HT1080 (cell line): ENCODE results near the gene ARL14EPL. TPM values are rescaled to one million over a fixed set of nuclear protein-coding genes. Genes with fewer than 3 reads are reported as not detected.
A peak's percentile ranks its signal among the peaks of the same experiment; 100 is the strongest.

Experiments
- DNase-seq: peaks from one replicate; pipeline ENCODE4 v3.0.0-alpha.2; 2015; ENCODE audit warnings: low read depth
- polyA plus RNA-seq, 2 experiments: library from polyadenylated mRNA; depleted of rRNA; stranded (reverse); fragments of >200 nt; gene quantifications; 2 replicates each; pipeline ENCODE4 v1.2.3, GENCODE V29; 2015
- total RNA-seq: library from RNA; depleted of rRNA; stranded (reverse); fragments of >200 nt; shearing (Covaris generic); gene quantifications from 2 replicates; pipeline ENCODE4 v1.2.3, GENCODE V29; 2014; rRNA removed

The ARL14EPL gene
- 0.17 TPM in 1 of 2 replicates, not detected in the other for total RNA-seq
- polyA plus RNA-seq (2015; cell fraction: cytosol; rRNA removed): 0.14 and 0.34 TPM in 2 replicates
- polyA plus RNA-seq (2015; cell fraction: nucleus; rRNA removed): 0.43 and 1.3 TPM in 2 replicates

DNA sequence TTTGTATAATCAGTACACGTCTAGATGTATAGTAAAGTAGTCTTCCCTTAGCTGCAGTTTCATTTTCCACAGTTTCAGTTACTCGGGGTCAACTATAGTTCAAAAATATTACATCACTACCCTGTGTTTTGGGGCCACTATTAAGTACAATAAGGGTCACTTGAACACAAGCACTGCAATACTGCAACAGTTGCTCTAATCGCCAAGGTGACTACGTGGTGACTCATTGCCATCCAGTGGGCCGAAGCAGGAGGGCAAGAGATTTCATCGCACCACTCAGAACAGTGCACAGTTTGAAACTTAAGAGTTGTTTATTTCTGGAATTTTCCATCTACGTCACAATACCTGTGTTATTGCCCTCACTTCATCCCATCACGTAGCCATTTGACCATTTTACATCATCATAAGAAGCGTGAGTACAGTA is at the start of gene ARL14EPL:
Gene ARL14EPL, plus strand, starts transcription at position 379 of the 424 bp plus-strand sequence. CDS start 18,994 bp downstream, outside the sequence.
- DNase-seq: peak; percentile 88

DNA sequence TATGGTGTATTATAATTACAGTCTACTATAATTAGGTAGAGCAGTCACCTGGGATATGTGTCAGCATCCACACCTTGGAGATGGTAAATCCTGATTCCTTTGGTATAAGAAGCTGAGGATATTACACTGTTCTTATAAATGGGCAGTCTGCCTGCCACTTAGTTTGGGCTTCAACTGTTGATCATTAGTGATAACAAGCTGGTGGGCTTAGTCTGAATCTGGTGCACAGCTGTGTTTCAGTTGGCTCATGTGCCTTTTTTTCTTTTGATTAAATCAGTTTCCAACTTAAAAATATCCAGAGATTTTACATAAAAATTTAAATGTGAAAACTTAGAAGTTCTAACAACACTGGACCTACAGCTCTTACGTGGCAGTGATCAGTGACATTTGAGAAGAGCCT is 48.8 kb upstream of the ARL14EPL start:
- no peak for DNase-seq

DNA sequence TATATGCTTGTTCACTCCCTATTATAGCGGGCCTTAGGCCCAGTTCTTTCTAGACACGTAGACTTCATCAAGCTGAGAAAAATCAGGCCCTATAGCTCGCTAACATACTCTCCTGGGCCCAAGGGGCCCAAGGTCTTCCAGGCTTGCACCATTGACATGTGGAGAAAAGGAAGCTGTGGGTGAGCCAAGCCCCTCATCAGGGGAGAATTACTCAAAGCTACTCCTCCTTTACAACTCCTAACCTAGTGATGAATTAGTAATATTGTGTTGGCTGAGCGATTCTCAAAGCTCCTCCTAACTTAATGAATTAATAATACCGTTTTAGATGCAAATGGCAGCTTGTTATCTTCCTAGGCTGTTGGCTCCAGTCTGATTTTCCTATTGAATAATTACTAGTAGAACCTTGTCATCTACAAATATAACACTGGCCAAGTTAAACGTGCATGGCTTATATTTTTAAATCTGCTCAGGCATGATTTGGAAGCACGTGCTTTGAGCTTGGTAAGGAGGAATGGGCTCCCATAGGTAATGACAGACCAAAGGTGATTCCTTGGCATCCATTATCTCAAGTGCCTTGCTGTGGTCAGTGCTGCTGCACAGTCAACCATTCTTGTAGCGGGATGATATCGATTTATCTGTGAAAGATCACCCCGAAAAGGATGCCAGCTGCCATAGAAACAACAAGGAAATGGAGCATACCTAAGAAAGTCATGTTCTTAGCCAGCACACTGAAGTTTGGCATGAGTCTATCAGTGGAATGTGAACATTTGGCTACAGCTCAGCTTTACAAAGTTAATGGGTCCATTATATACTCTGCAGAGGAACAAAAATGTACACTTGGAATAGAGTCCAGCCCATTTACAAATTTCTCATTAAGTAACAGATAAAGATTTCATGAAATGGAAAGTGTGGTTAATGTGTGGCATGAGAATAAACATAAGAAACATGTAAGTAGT is 46.2 kb upstream of the ARL14EPL start:
- DNase-seq: no peak

DNA sequence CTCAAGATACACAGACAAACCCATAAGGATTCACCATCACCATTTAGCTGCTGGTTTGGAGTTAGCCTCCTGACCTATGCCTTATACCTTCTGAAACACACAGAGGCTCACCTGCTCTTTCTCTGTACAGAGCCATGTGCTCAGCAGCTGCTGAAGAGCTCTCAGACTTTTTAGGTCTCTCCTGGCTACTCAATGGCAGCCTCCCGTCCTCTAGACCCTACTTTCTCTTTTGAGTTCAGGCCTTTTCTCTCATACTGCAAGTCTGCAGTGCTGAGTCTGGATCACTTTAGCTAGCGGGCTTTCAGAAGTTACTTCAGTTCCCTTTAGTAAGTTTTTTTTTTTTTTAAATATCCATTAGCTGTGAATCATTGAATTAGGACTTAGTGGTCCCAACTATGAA is 44.3 kb upstream of the ARL14EPL start:
- no peak for DNase-seq

DNA sequence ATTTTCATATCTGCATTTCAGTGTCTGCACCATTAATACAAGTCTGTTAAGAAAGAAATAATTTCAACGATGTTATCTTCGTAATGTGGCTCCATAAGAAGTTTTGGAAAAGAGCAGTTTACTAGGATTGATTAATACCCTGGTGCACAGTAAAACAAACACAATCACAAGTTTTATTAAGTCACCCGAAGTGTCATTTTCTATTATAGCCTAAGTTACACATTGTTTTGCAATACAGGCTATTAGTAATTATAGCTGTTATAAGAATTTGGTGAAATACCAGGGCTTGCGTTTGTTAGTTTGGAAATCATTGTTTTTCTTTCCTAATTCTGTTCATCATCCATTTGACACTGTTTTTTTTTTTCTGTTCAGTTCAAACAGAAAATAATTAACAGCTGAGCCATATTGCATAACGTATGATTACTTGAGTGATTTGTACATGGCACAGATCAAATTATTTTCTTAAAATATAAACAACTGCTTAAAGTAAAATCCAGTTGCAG is 39.4 kb upstream of the ARL14EPL start:
- DNase-seq: no peak

DNA sequence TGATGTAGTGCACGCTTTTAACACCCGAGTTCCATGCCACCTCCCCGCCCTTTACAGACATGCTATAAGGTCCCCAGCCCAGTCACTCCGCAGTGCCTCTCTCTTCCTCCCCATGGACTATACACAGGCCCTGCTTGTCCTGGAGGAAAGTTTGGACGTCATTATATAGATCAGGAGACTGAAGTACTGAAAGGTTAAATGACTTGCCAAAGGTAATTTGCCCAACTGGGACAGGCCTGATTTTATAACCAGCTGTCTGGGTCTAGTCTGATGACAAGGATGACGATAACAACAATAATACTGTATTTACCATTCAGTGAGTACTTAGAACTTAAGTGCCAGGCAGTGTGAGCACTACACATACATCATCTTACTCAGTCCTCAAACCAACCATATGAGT is 36.9 kb upstream of the ARL14EPL start:
- no peak for DNase-seq

DNA sequence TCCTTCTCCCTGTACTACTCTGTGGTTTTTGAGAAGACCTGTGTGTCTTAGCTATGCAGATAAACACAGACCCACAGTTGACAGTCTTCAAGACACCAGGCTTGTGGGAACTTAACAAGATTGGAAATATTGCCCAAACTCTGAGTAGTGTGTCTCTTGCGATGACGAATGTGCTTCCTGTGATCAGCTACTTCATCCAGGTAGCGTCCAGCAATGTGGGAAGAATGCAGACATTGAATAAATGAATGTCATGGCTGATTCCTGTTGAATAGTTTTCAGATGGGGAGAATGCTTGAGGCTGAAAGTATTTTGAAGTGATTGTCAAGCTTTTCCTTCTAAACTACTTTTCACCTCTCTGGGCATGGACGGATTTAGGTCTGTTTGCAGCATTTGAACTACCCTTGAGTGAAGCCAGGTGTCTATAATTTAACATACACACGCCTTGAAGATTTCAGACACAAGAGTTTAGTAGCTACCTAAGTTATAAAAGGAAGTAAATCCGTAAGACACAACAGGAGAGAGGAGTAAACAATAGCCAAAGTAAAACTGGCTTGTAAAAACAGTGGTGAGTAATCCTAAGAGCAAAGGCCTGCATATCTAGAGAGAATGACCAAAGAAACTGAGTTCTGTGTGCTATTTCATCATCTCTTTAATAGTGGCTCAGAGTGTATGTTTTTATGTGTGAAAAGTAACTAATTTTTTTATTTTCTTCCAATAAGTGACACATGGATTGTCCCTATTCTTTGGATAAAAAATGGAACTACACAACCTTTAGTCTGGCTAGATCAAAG is 30.0 kb upstream of the ARL14EPL start:
- DNase-seq: no peak

DNA sequence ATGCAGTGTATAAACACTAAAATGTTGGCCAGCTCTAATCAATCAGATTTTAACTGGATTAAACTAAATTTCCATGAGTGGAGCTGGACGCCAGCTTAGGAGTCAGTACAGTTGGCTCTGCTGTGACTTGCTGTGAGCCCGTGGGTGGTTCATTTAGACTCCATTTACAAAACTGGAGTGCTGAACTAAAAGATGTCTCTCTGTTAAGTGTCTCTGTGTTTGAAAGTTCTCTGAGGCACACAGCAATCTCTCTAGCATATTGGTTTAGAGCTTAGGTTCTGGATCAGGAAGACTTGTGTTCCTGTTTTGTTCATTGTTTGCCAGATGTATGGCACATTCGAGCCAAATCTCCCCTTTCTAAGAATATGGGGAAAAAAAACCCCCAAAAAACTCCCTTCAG is 28.0 kb upstream of the ARL14EPL start:
- no peak for DNase-seq

DNA sequence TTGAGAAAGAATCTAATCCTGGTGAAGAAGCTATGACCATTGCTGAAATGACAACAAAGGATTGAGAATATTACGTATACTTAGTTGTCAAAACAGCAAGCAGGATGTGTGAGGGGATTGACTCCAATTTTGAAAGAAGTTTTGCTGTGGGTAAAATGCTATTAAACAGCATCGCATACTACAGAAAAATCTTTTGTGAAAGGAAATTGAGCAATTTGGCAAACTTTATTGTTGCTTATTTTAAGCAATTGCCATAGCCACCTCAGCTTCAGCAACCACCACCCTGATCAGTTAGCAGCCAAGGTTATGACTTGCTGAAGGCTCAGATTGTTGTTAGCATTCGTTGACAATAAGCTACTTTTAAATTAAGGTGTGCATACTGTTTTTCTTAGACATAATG is 22.5 kb upstream of the ARL14EPL start:
- DNase-seq: no peak

DNA sequence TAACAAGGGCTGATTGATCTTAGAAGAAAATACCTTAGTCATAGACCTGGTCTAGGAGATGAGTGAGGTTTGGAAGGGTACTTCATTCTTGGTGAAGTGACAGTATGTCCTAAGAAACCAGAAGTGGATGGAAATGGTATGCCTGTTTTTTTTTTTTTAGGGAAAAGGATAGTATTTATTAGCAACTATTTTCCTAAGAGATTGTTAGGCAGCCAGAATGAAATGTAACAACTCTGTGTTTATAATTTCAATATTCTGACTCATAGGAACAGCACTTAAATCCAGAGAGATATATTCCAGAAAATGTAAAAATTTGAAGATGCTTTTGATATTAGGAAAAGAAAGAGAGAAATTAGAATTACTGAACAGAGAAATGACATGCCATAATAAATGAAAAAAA is 21.2 kb upstream of the ARL14EPL start:
- DNase-seq: no peak

DNA sequence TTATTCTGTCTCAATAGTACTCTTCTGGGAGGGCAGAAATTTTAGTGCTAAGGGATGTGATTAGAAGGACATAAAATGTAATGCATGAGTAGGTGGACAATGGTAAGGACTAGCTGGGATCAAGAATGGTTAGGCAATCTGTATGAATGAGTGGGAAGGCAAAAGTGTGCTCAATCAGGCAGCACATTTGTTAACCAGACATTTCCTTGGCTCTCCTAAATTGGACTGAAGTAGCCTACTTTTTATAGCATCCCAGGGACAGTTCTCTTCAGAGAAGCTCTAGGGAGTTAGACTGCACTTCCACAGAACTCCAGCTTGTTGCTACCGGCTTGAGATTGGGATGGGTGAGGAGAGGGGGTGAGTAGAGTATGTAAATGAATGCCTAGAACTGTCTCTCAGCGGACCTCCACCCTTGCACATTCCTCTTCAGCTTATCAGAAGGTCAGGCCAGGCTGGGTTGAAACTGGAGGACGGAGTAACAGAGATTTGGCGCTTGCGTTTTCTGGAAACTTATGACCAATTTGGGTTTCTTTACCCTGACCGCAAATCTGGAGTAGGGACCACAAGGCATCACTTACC is 19.0 kb upstream of the ARL14EPL start:
- DNase-seq: no peak

DNA sequence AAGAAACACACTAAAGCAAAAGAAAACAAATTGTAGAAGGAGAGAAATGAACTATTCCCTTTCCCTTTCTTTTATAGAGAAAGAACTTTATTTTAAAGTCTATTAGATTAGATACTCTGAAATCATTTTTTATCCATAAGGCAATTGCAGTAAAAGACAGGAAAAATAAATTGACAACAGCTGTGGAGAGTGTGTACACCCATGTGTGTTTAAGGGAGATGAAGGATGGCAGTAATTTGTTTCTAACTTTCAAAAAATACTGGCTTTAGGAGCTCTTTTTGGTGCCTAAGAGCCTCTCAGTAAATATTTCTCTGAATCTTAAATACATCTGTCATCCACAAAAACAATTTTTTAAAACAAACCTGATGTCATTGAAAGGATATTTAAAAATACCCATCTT is 18.3 kb upstream of the ARL14EPL start:
- no peak for DNase-seq

DNA sequence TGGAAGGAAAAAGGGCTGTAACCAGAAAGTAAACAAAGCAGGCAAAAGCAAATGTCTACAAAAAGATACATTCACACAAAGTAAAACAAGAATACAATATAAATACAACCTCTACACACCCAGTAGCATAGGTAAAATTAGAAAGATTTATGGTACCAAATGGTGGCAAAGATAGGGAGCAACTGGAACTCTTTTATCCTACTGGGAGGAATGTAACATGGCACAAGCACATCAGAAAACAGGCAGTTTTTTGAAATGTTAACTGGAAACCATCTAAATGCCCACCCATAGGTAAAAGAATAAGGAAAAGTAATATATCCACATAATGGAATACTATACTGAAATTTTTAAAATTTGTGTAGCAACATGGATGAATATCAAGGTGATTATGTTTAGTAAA is 8.7 kb upstream of the ARL14EPL start:
- no peak for DNase-seq

DNA sequence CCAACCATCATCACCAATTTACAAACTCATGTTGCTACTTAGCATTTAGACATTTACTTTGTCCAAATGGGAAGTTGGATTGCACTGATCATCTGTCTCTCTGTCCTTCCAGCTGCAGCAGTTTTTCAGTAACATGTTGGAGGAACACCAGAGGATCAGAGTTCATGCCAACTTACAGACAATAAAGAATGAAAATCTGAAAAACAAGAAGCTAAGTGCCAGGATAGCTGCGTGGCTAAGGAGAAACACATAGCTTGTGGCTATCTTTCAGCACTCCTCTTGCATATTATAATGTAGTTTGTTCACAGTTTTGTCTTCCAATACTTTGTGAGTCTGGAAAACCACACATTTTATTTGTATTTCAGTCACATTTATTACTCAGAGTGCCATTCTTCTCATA is 6.4 kb upstream of the ARL14EPL start:
- DNase-seq: no peak

DNA sequence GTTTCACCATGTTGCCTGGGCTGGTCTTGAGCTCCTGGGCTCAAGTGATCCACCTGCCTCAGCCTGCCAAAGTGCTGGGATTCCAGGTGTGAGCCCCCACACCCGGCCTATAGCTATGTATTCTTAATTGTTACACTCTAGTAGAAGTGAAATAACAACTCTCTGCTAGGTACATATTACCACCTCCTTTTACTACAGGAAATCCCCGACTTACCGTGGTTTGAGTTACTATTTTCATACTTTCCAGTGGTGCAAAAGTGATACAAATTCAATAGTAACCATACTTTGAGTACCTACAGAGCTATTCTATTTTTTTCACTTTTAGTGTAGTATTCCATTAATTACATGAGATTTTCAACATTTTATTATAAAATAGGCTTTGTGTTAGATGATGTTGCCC is 719 bp downstream of the ARL14EPL start:
- no peak for DNase-seq

DNA sequence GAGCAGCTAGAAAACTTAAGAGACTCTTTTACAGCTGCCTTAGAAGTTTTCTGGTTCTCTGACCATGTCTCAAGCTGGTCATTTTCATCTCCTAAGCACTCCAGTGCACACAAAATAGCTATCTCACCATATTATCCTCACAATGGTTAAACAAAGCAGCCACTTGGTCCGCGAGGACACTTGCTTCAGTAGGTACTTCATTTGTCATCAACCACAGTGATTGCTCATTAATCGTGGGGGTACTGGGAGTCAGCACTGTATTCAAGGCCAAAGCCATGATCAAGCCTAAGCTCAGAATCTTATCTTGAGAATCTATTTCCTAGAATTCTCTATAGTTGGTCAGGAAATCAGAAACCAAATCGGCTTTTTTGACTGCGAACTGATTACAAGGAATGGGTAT is 2.9 kb downstream of the ARL14EPL start:
- peak; percentile 46 for DNase-seq

DNA sequence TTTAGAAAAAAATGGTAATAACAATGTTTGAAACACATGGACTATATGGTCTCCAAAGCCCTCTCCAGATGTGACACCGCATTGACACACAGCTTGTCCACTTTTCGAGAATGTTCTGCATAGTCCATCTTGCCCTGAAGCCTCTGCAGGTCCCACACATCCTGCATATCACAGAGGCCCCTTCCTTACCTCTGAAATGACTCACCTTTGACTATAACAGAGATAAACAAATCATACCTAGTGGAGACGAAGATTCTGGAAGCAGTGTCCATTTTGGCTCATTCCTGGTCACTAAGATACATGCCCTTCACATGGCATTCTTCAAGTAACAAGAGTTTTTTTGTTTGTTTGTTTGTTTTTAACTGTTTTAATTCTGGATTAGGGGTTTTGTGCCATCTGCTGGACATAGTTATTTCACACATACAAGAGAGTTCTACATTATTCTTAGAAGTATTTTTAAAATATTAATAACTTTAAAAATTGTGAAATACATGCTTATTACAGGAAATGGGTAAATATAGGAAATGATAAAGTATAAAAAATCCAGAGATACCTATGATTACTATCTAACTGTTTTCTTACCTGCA is 5.1 kb downstream of the ARL14EPL start:
- DNase-seq: no peak

DNA sequence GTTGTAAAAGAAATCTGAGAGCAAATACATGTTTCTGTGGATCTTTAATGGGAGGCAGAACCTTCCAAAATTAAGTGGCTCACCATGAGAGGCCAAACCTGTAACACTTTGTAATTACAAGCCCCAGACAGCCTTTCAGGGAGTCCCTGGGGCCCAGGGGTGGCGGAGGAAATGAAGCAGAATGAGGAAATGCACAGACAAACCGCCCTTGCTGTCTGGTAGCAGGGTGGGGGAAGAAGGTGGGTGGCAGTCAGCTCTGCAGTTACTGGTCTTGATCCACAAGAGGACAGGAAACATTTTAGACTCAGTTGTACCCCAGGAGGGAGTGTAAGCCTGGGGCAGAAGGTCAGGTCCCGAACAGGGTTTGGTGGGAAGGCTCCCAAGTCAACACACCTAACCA is 6.5 kb downstream of the ARL14EPL start:
- DNase-seq: no peak

DNA sequence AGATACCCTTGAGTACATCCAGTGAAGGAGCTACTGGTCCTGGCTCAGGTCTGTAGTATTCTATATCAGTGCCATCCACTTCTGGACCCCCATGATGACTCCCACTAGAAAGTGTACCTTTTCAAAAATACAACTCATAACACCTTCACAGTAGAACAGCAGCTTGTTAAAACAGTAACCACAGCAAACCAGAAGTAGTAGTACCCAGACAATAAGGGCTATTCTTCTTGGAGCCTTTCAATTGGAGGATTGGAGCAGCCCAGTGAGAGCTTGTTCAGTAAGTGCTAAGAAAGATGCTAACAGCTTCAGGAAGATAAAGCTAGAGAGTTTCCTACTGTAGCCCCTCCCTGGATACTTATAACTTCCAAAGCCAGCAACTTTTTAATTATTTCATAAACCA is 10.1 kb downstream of the ARL14EPL start:
- no peak for DNase-seq

DNA sequence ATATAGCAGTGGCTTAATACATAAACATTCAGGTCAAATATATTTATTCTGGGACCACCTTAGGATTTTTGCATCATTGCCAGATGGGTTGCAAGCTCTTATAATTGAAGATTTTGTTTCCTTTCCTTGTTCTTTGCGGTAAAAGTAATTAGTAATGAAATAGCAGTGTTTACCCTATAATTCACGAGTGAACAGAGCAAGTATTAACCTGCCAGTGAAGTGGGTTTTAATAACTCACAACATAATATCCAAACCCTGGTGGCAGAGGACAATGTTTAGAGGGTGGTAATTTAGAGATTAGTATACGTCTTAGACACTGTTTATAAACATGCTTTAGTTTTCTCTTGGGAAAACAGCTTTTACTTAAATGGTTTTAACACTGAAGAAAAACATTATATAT is 11.8 kb downstream of the ARL14EPL start:
- no peak for DNase-seq

DNA sequence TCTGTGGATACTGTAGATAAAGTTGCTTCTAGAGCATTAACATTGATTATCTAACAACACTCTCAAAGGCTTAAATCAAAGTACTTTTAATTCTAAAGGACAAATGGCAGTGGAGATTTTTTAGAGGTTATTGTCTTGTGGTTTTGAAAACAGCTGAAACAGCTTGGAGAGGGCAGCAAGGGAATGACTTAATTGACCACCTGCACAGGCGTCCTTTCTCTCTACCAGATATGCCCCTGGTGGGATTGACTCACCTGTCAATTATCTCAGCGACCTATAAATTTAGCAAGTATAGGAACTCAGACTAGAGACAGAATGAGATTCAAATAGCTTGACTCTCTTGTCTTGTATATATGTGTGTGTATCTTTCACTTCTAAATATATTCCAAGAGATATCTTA is 13.5 kb downstream of the ARL14EPL start:
- no peak for DNase-seq
